ENCODE results near the gene SUSD6. TPM values are rescaled to one million over a fixed set of nuclear protein-coding genes. Genes with fewer than 3 reads are reported as not detected.
A peak's percentile ranks its signal among the peaks of the same experiment; 100 is the strongest.

Gene SUSD6
- total RNA-seq, 1 donor from 2014 or later, result 31.2 TPM

DNA sequence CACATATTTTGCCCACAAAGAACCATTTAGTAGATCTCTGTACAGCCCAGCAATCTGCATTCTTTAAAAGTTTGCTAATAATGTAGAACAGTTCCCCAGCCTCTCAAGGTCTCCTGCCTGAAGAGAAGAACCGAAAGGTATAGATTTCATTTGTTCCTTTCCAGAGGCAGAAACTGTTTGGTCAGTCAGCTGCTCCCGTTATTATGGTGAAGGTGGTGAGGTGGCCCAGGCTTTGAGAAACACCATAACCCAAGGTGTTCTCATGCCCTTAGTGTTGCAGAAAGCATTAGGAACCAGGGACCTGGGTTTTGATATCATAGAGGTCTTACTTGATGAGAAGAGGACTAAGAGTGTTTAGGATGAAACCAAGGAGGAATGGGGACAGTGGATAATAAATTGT, 65.3 kb downstream of the SUSD6 start:
- H3K9me3 Mint-ChIP-seq (ENCODE audit: unreplicated experiment), result no peaks in the 10 kb centered on the region

DNA sequence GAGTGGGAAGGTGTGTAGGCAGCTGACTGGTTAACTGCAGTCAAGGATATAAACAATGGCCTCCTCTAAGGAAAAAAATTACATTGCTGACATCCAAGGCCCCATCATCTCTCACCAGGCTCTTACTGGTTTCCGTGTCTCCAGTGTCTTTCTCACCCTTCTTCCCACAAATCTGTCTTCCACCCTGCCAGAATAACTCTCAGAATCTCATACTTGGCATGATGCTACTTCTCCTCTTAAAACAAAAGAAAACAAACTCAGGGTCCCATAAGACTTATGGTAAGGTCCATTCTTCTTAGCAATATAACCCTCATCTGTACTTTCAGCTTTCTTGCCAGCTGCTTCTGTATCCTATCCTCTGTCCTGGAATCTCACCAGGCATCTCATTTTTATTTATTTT, 68.9 kb downstream of the SUSD6 start:
- H3K27me3 Mint-ChIP-seq (ENCODE audit: unreplicated experiment), result no peaks in the 10 kb centered on the region
- no peak for TF ChIP-seq CTCF (IDR thresholded peaks at IDR 0.05)
- peaks cover 48% of the 10 kb centered on the region for H3K4me1 Mint-ChIP-seq (ENCODE audit: unreplicated experiment)
- DNase-seq (ENCODE audit: extremely low spot score, unreplicated experiment), result no peak
- no peaks in the 10 kb centered on the region for H3K9me3 Mint-ChIP-seq (ENCODE audit: unreplicated experiment)
- H3K4me3 Mint-ChIP-seq (ENCODE audit: unreplicated experiment), result no peak overlapping the region
- H3K36me3 Mint-ChIP-seq (ENCODE audit: unreplicated experiment), result peaks cover 4% of the 10 kb centered on the region
- H3K27ac Mint-ChIP-seq (ENCODE audit: unreplicated experiment), result peak overlapping the region; percentile 56

More for the DNA sequence above, 65.3 kb downstream of the SUSD6 start:
- no peak overlapping the region for H3K27ac Mint-ChIP-seq (ENCODE audit: unreplicated experiment)
- H3K27me3 Mint-ChIP-seq (ENCODE audit: unreplicated experiment), result no peaks in the 10 kb centered on the region
- H3K36me3 Mint-ChIP-seq (ENCODE audit: unreplicated experiment), result peaks cover 4% of the 10 kb centered on the region
- no peak for TF ChIP-seq CTCF (IDR thresholded peaks at IDR 0.05)
- no peak overlapping the region for H3K4me3 Mint-ChIP-seq (ENCODE audit: unreplicated experiment)
- DNase-seq (ENCODE audit: extremely low spot score, unreplicated experiment), result no peak
- peaks cover 61% of the 10 kb centered on the region for H3K4me1 Mint-ChIP-seq (ENCODE audit: unreplicated experiment)

GRCh38 chr14:69682136-69682535, 70.7 kb downstream of the SUSD6 start:
- Mint-ChIP-seq H3K9me3 (ENCODE audit: unreplicated experiment) (no peaks in the 10 kb centered on the region), H3K4me1 (ENCODE audit: unreplicated experiment) (peaks cover 53% of the 10 kb centered on the region), H3K27ac (ENCODE audit: unreplicated experiment) (peak overlapping the region; percentile 75), H3K27me3 (ENCODE audit: unreplicated experiment) (no peaks in the 10 kb centered on the region), H3K4me3 (ENCODE audit: unreplicated experiment) (no peak overlapping the region), H3K36me3 (ENCODE audit: unreplicated experiment) (no peaks in the 10 kb centered on the region)
- no peak for DNase-seq (ENCODE audit: extremely low spot score, unreplicated experiment)
- TF ChIP-seq CTCF (IDR thresholded peaks at IDR 0.05), result no peak

- no peak for TF ChIP-seq CTCF (IDR thresholded peaks at IDR 0.05)
- Mint-ChIP-seq H3K4me3 (ENCODE audit: unreplicated experiment) (no peak overlapping the region), H3K36me3 (ENCODE audit: unreplicated experiment) (no peaks in the 10 kb centered on the region), H3K4me1 (ENCODE audit: unreplicated experiment) (peaks cover 53% of the 10 kb centered on the region), H3K9me3 (ENCODE audit: unreplicated experiment) (no peaks in the 10 kb centered on the region), H3K27ac (ENCODE audit: unreplicated experiment) (peak overlapping the region; percentile 75), H3K27me3 (ENCODE audit: unreplicated experiment) (no peaks in the 10 kb centered on the region)
- no peak for DNase-seq (ENCODE audit: extremely low spot score, unreplicated experiment)
These were observed 71.3 kb downstream of the SUSD6 start for GRCh38 chr14:69682621-69683263.

DNA sequence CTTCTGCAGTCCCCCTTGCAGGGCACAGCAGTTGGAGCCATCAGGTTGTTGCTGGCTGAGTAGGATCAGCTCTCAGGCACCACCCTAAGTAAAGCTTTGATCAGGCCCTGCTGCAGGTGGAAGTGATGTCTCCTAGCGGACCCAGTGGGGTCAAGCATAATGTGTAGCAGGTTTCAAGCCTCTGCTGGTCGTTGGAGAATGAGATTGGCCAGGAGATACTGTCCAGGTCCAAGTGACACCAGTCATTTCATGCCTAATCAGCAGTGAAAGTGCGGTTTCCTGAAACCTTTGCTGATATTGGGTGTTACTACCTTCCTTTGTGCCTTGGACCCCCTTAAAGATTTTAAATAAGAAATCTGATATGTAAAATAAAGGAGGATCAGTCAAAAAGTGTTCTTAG, 72.6 kb downstream of the SUSD6 start:
- no peak overlapping the region for H3K27ac Mint-ChIP-seq (ENCODE audit: unreplicated experiment)
- no peak for DNase-seq (ENCODE audit: extremely low spot score, unreplicated experiment)
- H3K36me3 Mint-ChIP-seq (ENCODE audit: unreplicated experiment), result no peaks in the 10 kb centered on the region
- H3K9me3 Mint-ChIP-seq (ENCODE audit: unreplicated experiment), result no peaks in the 10 kb centered on the region
- no peaks in the 10 kb centered on the region for H3K27me3 Mint-ChIP-seq (ENCODE audit: unreplicated experiment)
- H3K4me1 Mint-ChIP-seq (ENCODE audit: unreplicated experiment), result peaks cover 49% of the 10 kb centered on the region
- H3K4me3 Mint-ChIP-seq (ENCODE audit: unreplicated experiment), result no peak overlapping the region
- no peak for TF ChIP-seq CTCF (IDR thresholded peaks at IDR 0.05)

All from osteocyte (in vitro differentiated cells).